NCI-H446 (cell line): ENCODE measurements around the gene ASB16.
A peak's percentile ranks its signal among the peaks of the same experiment; 100 is the strongest.

Source experiments
- DNase-seq, 2 experiments: peaks; one replicate each; lab custom pipeline; 2025; lab: John Stamatoyannopoulos, UW

Gene ASB16

GRCh38 chr17:44190481-44190880 lies 20.0 kb downstream of the ASB16 start:
- no peak for DNase-seq

GRCh38 chr17:44191369-44191768 lies 20.9 kb downstream of the ASB16 start:
- no peak for DNase-seq

GRCh38 chr17:44191941-44192496 lies 21.5 kb downstream of the ASB16 start:
- no peak for DNase-seq

- no peak for DNase-seq
These were observed 22.2 kb downstream of the ASB16 start for GRCh38 chr17:44192750-44193149.

- no peak for DNase-seq
These were observed 23.0 kb downstream of the ASB16 start for GRCh38 chr17:44193326-44194084.

- no peak for DNase-seq
These were observed 26.6 kb downstream of the ASB16 start for GRCh38 chr17:44197107-44197506.

- no peak for DNase-seq
These were observed 27.6 kb downstream of the ASB16 start for GRCh38 chr17:44197980-44198720.

- DNase-seq = peak in 1 of 2 experiments; percentile 67
These were observed 28.4 kb downstream of the ASB16 start for GRCh38 chr17:44198721-44199552.

- DNase-seq = peak; percentile 92 to 98
These were observed 29.3 kb downstream of the ASB16 start, which contains the start of gene ATXN7L3 for GRCh38 chr17:44199553-44200477. Gene ATXN7L3, minus strand, starts transcription at chr17:44199884. Its CDS starts 1,814 bp downstream, at chr17:44198070.

- no peak for DNase-seq
These were observed 30.1 kb downstream of the ASB16 start for GRCh38 chr17:44200478-44201155.

GRCh38 chr17:44202756-44203155 lies 32.3 kb downstream of the ASB16 start:
- no peak for DNase-seq

- DNase-seq = peak in 1 of 2 experiments; percentile 60
These were observed 33.4 kb downstream of the ASB16 start for GRCh38 chr17:44203731-44204440.

- no peak for DNase-seq
These were observed 34.0 kb downstream of the ASB16 start for GRCh38 chr17:44204441-44204882.

GRCh38 chr17:44205962-44206824 lies 35.7 kb downstream of the ASB16 start:
- DNase-seq = no peak

GRCh38 chr17:44206825-44207155 lies 36.3 kb downstream of the ASB16 start:
- no peak for DNase-seq

- DNase-seq = no peak
These were observed 36.8 kb downstream of the ASB16 start for GRCh38 chr17:44207319-44207718.

GRCh38 chr17:44207743-44208142 lies 37.2 kb downstream of the ASB16 start:
- DNase-seq = no peak

- no peak for DNase-seq
These were observed 39.4 kb downstream of the ASB16 start for GRCh38 chr17:44209786-44210341.
